Prostate gland (tissue), 2 donors: Measurements from ENCODE around the gene CEP85L.
"Not testable (repeated sequence)": the region's sequence is repeated elsewhere in the genome, so short reads cannot be mapped to it uniquely, and the experiment has no call there.

Experiments
- POLR2A ChIP-seq: fragments of 450-650 bp; IDR thresholded peaks from one replicate; pipeline ENCODE4 v1.6.1; 2016; ENCODE audit warnings: antibody characterized with exemption, mild to moderate bottlenecking
- POLR2AphosphoS5 ChIP-seq: sonication (generic); formaldehyde crosslinking; IDR thresholded peaks from one replicate; pipeline ENCODE4 v1.6.1; 2017; ENCODE audit warnings: antibody characterized with exemption
- TF ChIP-seq, protein P1 (sequence below), 4 experiments: fragments of 200-600 bp in 2 of 4; fragments of 450-650 bp in 2 of 4; sonication (generic) in 2 of 4; IDR thresholded peaks; 1 replicate in 3 of 4; 2 replicates in 1 of 4; pipeline ENCODE4 v1.5.1; 2016 to 2019; ENCODE audit warnings: antibody characterized with exemption in 4 of 4, mild to moderate bottlenecking in 2 of 4, moderate library complexity in 2 of 4

DNA sequence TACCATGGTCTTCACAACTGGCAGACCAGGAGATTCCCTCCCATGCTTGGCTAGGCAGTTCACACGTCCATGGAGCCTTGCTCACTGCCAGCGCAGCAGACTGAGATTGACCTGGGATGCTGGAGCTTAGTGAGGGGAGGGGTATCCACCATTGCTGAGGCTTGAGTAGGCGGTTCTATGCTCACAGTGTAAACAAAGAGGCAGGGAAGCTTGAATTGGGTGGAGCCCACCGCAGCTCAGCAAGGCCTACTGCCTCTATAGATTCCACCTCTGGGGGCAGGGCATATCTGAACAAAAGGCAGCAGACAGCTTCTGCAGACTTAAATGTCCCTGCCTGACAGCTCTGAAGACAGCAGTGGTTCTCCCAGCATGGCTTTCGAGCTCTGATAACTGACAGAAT, 230.1 kb downstream of the CEP85L start:
- not testable (repeated sequence) for TF ChIP-seq POLR2A, POLR2AphosphoS5
- TF ChIP-seq, protein P1, sequence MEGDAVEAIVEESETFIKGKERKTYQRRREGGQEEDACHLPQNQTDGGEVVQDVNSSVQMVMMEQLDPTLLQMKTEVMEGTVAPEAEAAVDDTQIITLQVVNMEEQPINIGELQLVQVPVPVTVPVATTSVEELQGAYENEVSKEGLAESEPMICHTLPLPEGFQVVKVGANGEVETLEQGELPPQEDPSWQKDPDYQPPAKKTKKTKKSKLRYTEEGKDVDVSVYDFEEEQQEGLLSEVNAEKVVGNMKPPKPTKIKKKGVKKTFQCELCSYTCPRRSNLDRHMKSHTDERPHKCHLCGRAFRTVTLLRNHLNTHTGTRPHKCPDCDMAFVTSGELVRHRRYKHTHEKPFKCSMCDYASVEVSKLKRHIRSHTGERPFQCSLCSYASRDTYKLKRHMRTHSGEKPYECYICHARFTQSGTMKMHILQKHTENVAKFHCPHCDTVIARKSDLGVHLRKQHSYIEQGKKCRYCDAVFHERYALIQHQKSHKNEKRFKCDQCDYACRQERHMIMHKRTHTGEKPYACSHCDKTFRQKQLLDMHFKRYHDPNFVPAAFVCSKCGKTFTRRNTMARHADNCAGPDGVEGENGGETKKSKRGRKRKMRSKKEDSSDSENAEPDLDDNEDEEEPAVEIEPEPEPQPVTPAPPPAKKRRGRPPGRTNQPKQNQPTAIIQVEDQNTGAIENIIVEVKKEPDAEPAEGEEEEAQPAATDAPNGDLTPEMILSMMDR (IDR thresholded peaks at IDR 0.05): not testable (repeated sequence)
